ENCODE results near the gene HDAC5.

Gene HDAC5

GRCh38 chr17:44066204-44066930 is 57.1 kb downstream of the HDAC5 start, which contains the start of gene LSM12:
Gene LSM12 (minus strand): TSS chr17:44066671. CDS start chr17:44066587, 84 bp downstream.
- TF ChIP-seq CTCF (IDR thresholded peaks at IDR 0.05; ENCODE audit: low read depth, low read length, missing control alignments), result no peak
- Histone ChIP-seq H3K4me3 (ENCODE audit: low read depth, low read length) (peak within 1 kb of the TSS; percentile 83), H3K36me3 (replicated peaks) (peaks cover 20% of the 10 kb centered on the region), H3K27me3 (replicated peaks) (no peaks in the 10 kb centered on the region), H3K27ac (peak within 1 kb of the TSS; percentile 96)
- DNase-seq, result peak; percentile 70
- in situ Hi-C loops (cut with HindIII; ENCODE audit: low pct_ligation_motif_present, low sequenced_read_pairs), result no loop called here

- Histone ChIP-seq H3K27ac (peak overlapping the region; percentile 96), H3K4me3 (ENCODE audit: low read depth, low read length) (peak overlapping the region; percentile 83), H3K36me3 (replicated peaks) (peaks cover 24% of the 10 kb centered on the region), H3K27me3 (replicated peaks) (no peaks in the 10 kb centered on the region)
- no peak for DNase-seq
- TF ChIP-seq CTCF (IDR thresholded peaks at IDR 0.05; ENCODE audit: low read depth, low read length, missing control alignments), result no peak
- in situ Hi-C loops (cut with HindIII; ENCODE audit: low pct_ligation_motif_present, low sequenced_read_pairs), result no loop called here
Observed at GRCh38 chr17:44065668-44066203, 57.7 kb downstream of the HDAC5 start.

- in situ Hi-C loops (cut with HindIII; ENCODE audit: low pct_ligation_motif_present, low sequenced_read_pairs), result no loop called here
- Histone ChIP-seq H3K4me3 (ENCODE audit: low read depth, low read length) (no peak overlapping the region), H3K36me3 (replicated peaks) (peaks cover 31% of the 10 kb centered on the region), H3K27ac (no peak overlapping the region), H3K27me3 (replicated peaks) (no peaks in the 10 kb centered on the region)
- TF ChIP-seq CTCF (IDR thresholded peaks at IDR 0.05; ENCODE audit: low read depth, low read length, missing control alignments), result no peak
- no peak for DNase-seq
Observed at GRCh38 chr17:44063704-44064639, 59.5 kb downstream of the HDAC5 start.

GRCh38 chr17:44062871-44063270 is 60.6 kb downstream of the HDAC5 start:
- in situ Hi-C loops (cut with HindIII; ENCODE audit: low pct_ligation_motif_present, low sequenced_read_pairs), result no loop called here
- DNase-seq, result no peak
- Histone ChIP-seq H3K36me3 (replicated peaks) (peaks cover 39% of the 10 kb centered on the region), H3K4me3 (ENCODE audit: low read depth, low read length) (no peak overlapping the region), H3K27me3 (replicated peaks) (no peaks in the 10 kb centered on the region), H3K27ac (no peak overlapping the region)
- TF ChIP-seq CTCF (IDR thresholded peaks at IDR 0.05; ENCODE audit: low read depth, low read length, missing control alignments), result no peak

GRCh38 chr17:44061446-44061845 is 62.0 kb downstream of the HDAC5 start:
- Histone ChIP-seq H3K27ac (no peak overlapping the region), H3K36me3 (replicated peaks) (peaks cover 43% of the 10 kb centered on the region), H3K4me3 (ENCODE audit: low read depth, low read length) (no peak overlapping the region), H3K27me3 (replicated peaks) (no peaks in the 10 kb centered on the region)
- no peak for TF ChIP-seq CTCF (IDR thresholded peaks at IDR 0.05; ENCODE audit: low read depth, low read length, missing control alignments)
- in situ Hi-C loops (cut with HindIII; ENCODE audit: low pct_ligation_motif_present, low sequenced_read_pairs), result no loop called here
- DNase-seq, result no peak
